ENCODE data around the gene ATRNL1.

ATRNL1 gene

GRCh38 chr10:115856580-115856979, 763.4 kb downstream of the ATRNL1 start:
- DNase-seq = no peak

DNA sequence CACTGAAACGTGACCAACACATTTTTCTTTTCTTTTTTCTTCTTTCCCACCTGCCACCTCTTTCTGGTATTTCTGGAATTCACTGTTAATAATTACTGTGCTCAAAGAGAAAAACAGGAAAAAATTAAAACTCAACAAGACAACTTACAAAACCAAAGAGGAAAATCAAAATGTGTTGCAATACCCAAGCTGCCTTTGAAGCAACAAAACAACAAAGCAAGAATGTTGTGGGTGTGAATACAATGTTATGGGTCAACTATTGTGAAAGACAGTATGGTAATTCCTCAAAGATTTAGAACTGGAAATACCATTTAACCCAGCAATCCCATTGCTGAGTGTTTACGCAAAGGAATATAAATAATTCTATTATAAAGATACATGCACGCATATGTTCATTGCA, 764.7 kb downstream of the ATRNL1 start:
- DNase-seq = no peak

GRCh38 chr10:115860182-115861107, 767.3 kb downstream of the ATRNL1 start:
- DNase-seq = no peak

GRCh38 chr10:115861455-115861854, 768.3 kb downstream of the ATRNL1 start:
- DNase-seq = no peak

- no peak for DNase-seq
These were observed 768.7 kb downstream of the ATRNL1 start for GRCh38 chr10:115861864-115862263.

DNA sequence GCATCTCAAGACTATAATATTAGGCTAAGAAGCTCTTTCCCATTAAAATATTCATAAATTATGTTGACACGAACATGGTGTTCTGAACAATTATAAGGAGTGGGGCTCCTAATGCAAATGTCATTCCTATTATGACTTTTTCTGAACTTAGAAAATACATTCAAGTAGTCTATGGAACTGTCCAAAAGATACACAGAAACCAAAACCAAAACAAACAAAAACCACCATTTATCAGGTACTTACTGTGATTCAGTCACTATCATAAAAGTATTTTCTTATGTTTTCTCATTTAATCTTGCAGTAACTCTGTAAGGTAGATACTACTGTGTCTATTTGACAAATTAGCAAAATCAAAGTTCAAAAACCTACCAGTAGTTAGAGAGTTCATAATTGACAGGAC, 773.0 kb downstream of the ATRNL1 start:
- no peak for DNase-seq

GRCh38 chr10:115866691-115867090, 773.5 kb downstream of the ATRNL1 start:
- DNase-seq = no peak

- no peak for DNase-seq
These were observed 774.1 kb downstream of the ATRNL1 start for GRCh38 chr10:115867305-115867704.

- DNase-seq = no peak
These were observed 778.7 kb downstream of the ATRNL1 start for GRCh38 chr10:115871855-115872254.

- DNase-seq = no peak
These were observed 782.0 kb downstream of the ATRNL1 start for GRCh38 chr10:115875172-115875571.

DNA sequence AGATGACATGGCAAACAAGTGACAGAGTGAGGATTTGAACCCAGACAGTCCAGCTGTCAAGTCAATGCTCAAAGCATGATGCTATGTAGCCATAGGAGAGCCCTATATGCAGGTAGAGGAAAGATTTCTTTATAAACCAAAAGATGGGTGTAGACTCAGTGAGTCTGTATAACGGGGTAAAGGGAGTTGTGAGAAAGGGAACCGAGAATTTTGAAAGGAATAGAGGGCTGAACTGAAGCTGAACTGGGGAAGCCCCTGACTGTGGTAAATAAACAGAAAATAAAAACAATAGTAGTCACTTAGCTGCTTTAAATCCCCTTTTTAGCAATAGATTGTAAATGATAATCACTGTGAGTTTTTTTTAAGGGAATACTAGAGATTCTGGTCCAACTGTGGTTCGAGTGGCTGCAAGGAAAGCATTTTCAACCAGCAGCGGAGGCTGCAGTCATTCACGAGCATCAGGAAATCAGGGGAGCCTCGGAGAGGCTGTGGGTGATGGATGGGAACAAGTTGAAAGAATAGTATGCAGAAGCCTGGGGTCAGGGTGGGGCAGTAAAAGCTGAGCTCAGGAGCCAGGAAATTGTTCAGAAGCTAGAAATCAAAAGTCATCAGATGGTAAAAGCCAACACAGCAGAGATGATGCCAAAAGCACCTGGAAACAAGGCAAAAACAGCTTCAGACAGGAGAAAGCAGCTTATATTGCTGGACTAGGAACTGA, 786.4 kb downstream of the ATRNL1 start:
- DNase-seq = no peak

- no peak for DNase-seq
These were observed 788.9 kb downstream of the ATRNL1 start for GRCh38 chr10:115882021-115882420.

DNA sequence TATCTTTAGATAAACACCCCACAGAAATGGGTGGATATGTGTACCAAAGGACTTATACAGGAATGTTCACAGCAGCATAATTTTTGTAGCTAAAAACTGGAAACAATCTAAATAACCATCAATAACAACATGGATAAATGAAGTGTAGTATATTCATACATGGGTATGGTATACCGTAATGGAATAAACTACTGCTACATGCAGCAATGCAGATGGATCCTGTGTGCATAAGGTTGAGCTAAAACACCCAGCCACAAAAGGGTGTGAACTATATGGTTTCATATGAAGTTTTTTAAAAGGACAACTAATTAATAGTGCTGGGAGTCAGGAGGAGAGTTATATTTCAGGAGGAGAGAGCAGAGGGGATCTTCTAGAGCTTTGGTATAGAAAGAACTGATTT, 790.2 kb downstream of the ATRNL1 start:
- DNase-seq = no peak

DNA sequence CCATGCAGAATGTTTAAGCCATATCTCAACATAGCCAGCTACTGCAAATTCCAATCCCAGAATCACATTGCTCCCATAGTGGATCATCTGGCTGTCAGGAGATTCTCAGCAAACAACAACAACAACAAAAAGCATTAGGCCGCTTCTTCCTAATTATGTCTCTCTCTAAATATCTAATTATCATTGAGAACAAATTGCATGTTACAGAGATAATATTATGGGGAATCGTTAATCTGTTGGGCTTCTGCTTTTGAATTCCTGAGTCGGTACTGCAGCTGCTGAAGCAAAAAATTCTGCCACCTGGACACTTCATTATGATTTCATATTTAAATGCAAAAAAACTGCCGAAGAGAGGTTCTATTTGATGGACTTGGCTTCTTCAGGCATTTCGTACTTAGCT, 791.2 kb downstream of the ATRNL1 start:
- no peak for DNase-seq

- DNase-seq = no peak
These were observed 802.0 kb downstream of the ATRNL1 start for GRCh38 chr10:115895166-115895565.

DNA sequence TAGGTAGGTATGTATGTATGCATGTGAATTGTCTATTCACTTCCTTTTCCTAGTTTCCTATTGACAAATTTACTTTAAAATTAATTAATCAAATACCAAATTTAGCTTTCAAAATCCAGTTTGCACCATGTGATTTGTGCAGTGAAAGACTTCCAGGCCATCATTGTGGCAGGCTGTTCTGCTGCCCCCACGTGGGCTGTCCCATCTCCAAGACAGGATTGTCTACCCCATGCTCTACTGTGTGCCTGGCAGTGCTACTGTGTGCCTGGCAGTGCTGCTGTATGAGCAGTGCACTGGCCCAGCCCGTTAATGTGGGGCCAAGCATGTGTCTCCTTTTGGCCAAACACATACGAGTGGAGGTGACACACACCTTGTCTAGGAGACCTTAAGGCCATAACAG, 805.1 kb downstream of the ATRNL1 start:
- no peak for DNase-seq

DNA sequence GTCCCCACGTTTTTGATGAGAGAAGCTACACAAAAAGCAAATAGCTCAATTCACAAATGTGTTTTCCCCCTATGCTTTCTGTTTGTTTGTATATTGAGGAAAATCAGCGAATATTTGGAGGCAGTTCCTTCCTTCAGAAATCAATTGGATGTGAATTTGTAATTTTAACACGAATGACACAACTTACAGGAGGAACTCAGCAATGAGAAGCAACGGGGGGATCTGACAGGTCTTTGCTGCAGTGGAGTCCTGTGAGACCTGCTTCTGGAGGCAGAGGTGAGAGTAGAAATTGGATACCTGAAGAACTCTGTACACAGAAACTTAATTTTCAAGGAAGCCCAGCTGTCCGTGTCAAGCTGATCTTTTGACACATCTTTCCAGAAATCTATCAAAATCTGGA, 809.4 kb downstream of the ATRNL1 start:
- DNase-seq = no peak

- DNase-seq = no peak
These were observed 810.0 kb downstream of the ATRNL1 start for GRCh38 chr10:115903207-115903606.

DNA sequence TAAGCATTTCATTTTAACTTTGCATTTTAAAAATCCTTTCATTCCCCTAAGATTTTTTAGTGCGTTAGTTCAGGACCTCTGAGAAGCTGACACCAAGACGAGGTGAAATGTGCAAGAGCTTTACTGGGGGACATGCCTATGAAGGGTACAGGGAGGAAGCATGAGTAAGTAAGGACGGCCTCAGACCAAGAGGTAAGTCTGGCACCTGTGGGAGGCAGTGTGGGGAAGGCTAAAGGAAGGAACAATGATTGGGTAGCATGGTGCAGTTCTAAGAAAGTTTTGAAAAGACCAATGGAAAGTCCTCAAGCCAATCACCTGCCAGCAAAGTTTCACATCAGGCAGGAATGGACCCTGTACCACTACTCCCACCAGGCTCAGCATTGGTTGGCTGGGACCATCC, 810.7 kb downstream of the ATRNL1 start:
- DNase-seq = no peak

- no peak for DNase-seq
These were observed 815.9 kb downstream of the ATRNL1 start for GRCh38 chr10:115909037-115909436.

GRCh38 chr10:115909962-115910731, 817.0 kb downstream of the ATRNL1 start:
- DNase-seq = no peak

DNA sequence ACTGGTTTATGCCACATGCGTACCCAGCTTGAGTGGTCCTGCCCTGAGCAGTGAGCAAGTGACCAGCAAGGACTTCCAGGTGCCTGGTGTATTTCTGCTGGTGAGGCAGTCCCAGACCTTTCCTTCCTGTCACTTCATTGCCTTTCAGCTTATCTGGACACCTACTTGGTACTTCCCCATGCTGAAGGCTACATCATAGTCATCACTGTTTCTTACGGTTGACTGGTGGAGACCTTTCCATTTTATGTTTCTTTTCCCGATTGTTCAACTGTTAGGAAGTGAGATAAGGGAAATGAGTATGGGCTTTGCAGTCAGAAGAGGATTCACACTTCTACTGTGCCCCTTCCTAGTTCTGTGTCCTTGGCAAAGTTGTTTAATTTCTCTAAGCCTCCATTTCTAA, 821.3 kb downstream of the ATRNL1 start:
- DNase-seq = no peak

- DNase-seq = no peak
These were observed 822.3 kb downstream of the ATRNL1 start for GRCh38 chr10:115915429-115915828.
